Measurements from ENCODE around the gene ZNF45. TPM values are rescaled to one million over a fixed set of nuclear protein-coding genes. Genes with fewer than 3 reads are reported as not detected.

The ZNF45 gene
- total and polyA plus RNA-seq, 8 donors: 12.9 to 33.4 (median 31.0) TPM

DNA sequence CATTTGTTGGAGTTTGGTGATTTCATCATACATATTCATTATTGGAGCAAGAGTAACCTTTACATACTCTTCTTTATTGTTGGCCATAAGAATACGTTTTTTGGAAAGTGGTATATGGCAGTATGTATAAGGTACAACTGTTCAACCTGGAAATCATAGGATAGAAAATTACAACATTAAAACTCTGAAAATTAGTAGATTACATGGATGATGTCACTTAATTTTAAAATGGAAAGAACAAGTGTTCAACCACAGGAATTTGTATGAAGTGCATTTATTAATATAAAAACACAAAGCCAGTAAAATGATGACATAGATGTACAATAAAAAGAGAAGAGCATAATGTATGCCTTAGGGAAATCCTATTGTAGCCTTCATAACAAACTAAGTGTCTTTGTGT, 41.6 kb upstream of the ZNF45 start:
- Histone ChIP-seq H3K27ac (no peak overlapping the region), H3K27me3 (no peaks in the 10 kb centered on the region), H3K36me3 (no peaks in the 10 kb centered on the region), H3K4me1 (no peaks in the 10 kb centered on the region), H3K4me3 (no peak overlapping the region), H3K9me3 (peaks cover 6 to 98% of the 10 kb centered on the region in 2 donors)
- DNase-seq (no peak), ATAC-seq (no peak)
- intact Hi-C loops (cut with DNase I): no loop called here
- TF ChIP-seq, protein P1, sequence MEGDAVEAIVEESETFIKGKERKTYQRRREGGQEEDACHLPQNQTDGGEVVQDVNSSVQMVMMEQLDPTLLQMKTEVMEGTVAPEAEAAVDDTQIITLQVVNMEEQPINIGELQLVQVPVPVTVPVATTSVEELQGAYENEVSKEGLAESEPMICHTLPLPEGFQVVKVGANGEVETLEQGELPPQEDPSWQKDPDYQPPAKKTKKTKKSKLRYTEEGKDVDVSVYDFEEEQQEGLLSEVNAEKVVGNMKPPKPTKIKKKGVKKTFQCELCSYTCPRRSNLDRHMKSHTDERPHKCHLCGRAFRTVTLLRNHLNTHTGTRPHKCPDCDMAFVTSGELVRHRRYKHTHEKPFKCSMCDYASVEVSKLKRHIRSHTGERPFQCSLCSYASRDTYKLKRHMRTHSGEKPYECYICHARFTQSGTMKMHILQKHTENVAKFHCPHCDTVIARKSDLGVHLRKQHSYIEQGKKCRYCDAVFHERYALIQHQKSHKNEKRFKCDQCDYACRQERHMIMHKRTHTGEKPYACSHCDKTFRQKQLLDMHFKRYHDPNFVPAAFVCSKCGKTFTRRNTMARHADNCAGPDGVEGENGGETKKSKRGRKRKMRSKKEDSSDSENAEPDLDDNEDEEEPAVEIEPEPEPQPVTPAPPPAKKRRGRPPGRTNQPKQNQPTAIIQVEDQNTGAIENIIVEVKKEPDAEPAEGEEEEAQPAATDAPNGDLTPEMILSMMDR (IDR thresholded peaks at IDR 0.05): no peak

DNA sequence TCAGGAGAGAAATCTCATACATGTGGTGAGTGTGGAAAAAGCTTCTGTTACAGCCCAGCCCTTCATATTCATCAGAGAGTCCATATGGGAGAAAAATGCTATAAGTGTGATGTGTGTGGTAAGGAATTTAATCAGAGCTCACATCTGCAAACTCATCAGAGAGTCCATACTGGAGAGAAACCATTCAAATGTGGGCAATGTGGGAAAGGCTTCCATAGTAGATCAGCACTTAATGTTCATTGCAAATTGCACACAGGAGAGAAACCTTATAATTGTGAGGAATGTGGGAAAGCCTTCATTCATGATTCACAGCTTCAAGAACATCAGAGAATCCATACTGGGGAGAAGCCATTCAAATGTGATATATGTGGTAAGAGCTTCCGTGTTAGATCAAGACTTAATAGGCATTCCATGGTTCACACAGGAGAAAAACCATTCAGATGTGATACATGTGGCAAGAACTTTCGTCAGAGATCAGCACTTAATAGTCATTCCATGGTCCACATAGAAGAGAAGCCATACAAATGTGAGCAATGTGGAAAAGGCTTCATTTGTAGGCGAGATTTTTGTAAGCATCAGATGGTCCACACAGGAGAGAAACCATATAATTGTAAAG, 31.1 kb upstream of the ZNF45 start:
- Histone ChIP-seq H3K27ac (no peak overlapping the region), H3K9me3 (peaks cover 14 to 99% of the 10 kb centered on the region in 2 donors), H3K4me1 (no peaks in the 10 kb centered on the region), H3K36me3 (peaks cover 0 to 85% of the 10 kb centered on the region in 2 donors), H3K27me3 (no peaks in the 10 kb centered on the region), H3K4me3 (no peak overlapping the region)
- intact Hi-C loops (cut with DNase I): no loop called here
- TF ChIP-seq, protein P1 (IDR thresholded peaks at IDR 0.05): no peak
- no peak for DNase-seq
- ATAC-seq: no peak

DNA sequence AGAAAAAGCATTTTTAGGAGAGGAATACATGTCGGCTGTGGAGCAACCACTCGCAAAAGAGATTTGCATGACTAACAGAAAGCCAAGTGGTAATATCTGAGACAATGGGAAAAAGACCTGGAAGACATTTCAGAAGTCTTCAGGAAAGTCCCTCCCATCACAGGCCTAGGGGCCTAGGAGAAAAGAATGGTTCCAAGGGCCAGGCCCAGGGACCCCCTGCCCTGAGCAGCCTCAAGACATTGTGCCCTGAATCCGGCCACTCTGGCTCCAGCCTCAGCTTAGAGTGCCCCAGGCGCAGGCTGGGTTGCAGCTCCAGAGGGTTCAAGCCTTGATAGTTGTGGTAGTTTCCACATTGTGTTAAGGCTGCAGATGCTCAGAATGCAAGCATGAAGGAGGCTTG, 25.3 kb upstream of the ZNF45 start:
- H3K4me3 ChIP-seq: no peak overlapping the region
- intact Hi-C loops (cut with DNase I): no loop called here
- peaks cover 0 to 68% of the 10 kb centered on the region in 2 donors for H3K36me3 ChIP-seq
- H3K4me1 ChIP-seq: no peaks in the 10 kb centered on the region
- DNase-seq: no peak
- no peak for ATAC-seq
- H3K27me3 ChIP-seq: no peaks in the 10 kb centered on the region
- TF ChIP-seq, protein P1 (IDR thresholded peaks at IDR 0.05): no peak
- peaks cover 5 to 99% of the 10 kb centered on the region in 2 donors for H3K9me3 ChIP-seq
- H3K27ac ChIP-seq: no peak overlapping the region

DNA sequence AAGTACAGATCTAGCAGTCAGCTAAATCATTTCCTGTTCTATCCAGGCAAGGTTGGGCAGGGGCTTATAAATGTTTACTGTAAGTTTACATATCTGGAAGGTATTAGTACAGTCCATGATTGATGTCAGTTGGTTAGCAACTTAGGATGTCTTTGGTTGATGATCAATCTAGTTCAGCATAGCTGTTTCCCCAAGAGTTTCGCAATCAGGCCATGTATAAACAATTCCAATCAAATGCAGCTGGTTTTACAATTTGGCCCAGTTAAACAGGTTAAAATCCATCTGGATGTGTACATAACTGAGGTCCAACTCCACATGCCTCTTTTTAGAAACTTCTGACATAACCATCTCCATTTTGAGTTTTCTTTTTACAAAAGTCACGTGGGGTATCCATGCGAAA, 22.8 kb upstream of the ZNF45 start:
- no peak overlapping the region for H3K4me3 ChIP-seq
- DNase-seq (no peak), ATAC-seq (no peak)
- no peak overlapping the region for H3K27ac ChIP-seq
- H3K36me3 ChIP-seq: peaks cover 0 to 58% of the 10 kb centered on the region in 2 donors
- H3K9me3 ChIP-seq: peaks cover 5 to 95% of the 10 kb centered on the region in 2 donors
- H3K4me1 ChIP-seq: no peaks in the 10 kb centered on the region
- no peaks in the 10 kb centered on the region for H3K27me3 ChIP-seq
- TF ChIP-seq, protein P1 (IDR thresholded peaks at IDR 0.05): no peak
- intact Hi-C loops (cut with DNase I): no loop called here

DNA sequence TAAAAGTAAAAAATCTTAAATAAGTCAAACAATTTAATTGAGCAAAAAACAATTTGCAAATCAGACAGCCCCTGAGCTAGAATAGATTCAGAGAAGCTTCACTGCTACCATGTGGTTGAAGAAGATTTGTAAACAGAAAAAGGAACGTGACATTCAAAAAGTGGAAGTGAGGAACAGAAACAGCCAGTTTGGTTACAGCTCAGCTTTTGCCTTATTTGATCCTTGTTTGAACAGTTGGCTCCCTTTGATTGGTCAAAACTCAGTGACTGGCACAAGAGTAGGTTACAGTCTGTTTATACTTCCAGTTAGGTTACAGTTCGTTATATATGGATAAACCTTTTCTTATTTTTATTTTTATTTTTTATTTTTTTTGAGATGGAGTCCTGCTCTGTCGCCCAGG, 21.7 kb upstream of the ZNF45 start:
- Histone ChIP-seq H3K4me1 (no peaks in the 10 kb centered on the region), H3K27ac (no peak overlapping the region), H3K9me3 (peaks cover 5 to 94% of the 10 kb centered on the region in 2 donors), H3K36me3 (peaks cover 0 to 51% of the 10 kb centered on the region in 2 donors), H3K27me3 (no peaks in the 10 kb centered on the region), H3K4me3 (no peak overlapping the region)
- intact Hi-C loops (cut with DNase I): no loop called here
- ATAC-seq: no peak
- TF ChIP-seq, protein P1 (IDR thresholded peaks at IDR 0.05): no peak
- no peak for DNase-seq
